ENCODE measurements around the gene NBPF11.
"Not testable (repeated sequence)": the region's sequence is repeated elsewhere in the genome, so short reads cannot be mapped to it uniquely, and the experiment has no call there.

The NBPF11 gene

GRCh38 chr1:148151911-148152656 is at the start of gene NBPF11:
Gene NBPF11, minus strand, starts transcription at chr1:148152281. Its CDS starts 25,278 bp downstream, at chr1:148127003.
- peak; percentile 74 for DNase-seq

- not testable (repeated sequence) for DNase-seq
Measured at GRCh38 chr1:148197396-148197795, 45.3 kb upstream of the NBPF11 start.

DNA sequence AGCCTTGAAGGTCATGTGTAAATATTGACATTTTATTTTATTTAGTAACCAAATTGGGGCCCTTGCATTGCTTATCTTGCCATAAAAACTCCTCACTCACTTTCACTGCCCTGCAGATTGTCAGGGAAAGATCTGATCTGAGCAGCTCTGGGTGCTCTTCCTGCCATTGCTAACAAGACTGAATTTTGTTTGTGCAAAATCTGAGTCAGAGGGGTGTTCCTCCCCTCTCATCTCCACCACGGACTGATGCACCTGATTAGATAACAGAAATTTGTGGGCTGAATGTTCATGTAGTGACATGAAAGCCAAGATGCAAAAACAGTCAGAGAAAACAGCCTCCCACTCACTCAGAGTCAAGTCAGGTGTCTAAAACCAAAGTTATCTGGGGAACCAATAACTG is 44.9 kb upstream of the NBPF11 start:
- not testable (repeated sequence) for DNase-seq

- DNase-seq = not testable (repeated sequence)
Measured at GRCh38 chr1:148195115-148195514, 43.0 kb upstream of the NBPF11 start.

DNA sequence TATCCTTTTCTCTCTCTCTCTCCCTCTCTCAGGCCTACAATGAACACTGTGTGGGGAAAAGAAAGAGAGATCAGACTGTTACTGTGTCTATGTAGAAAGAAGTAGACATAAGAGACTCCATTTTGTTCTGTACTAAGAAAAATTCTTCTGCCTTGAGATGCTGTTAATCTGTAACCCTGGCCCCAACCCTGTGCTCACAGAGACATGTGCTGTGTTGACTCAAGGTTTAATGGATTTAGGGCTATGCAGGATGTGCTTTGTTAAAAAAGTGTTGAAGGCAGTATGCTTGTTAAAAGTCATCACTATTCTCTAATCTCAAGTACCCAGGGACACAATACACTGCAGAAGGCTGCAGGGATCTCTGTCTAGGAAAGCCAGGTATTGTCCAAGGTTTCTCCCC is 36.7 kb upstream of the NBPF11 start:
- not testable (repeated sequence) for DNase-seq

GRCh38 chr1:148178682-148179081 is 26.6 kb upstream of the NBPF11 start:
- not testable (repeated sequence) for DNase-seq

- DNase-seq = not testable (repeated sequence)
Measured at GRCh38 chr1:148175414-148175813, 23.3 kb upstream of the NBPF11 start.

- not testable (repeated sequence) for DNase-seq
Measured at GRCh38 chr1:148171995-148172394, 19.9 kb upstream of the NBPF11 start.

- no peak for DNase-seq
Measured at GRCh38 chr1:148166558-148167492, 14.7 kb upstream of the NBPF11 start.

- no peak for DNase-seq
Measured at GRCh38 chr1:148162363-148162762, 10.3 kb upstream of the NBPF11 start.

GRCh38 chr1:148161053-148161901 is 9.2 kb upstream of the NBPF11 start:
- no peak for DNase-seq

DNA sequence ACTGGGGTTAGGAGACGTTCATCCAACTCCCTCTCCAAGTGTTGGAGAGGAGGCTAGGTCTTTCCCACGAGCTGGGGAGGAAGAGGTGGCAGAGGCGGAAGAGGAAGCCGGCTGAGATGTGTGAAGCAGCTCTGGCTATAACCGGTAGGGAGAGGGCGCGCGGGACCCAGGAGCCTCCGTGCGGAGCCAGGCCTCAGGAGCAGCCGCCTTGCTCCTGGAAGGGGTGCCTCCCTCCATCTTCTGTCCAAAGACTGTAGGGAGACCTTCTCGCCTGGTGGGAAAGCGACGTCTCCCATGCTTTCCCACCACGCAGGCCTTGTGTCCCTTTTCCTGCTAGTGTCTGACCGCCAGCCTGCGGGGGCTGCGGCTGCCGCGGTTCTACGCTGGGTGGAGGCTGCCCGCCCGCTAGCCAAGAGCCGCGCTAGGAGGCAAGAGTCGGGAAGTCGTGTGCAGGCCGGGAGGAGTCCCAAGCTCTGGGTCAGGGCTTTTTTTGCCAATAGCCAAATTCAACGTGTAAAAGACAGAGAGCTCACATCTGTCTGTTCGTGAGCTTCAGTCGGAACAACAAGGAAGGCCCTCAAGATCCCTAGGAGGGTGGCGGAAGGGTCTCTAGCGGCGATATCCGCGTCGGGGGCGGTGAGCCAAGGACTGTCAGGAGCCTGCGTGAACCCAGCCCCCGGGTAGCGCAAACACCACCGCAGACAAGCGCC is 8.4 kb upstream of the NBPF11 start:
- no peak for DNase-seq

- DNase-seq = no peak
Measured at GRCh38 chr1:148160048-148160342, 7.9 kb upstream of the NBPF11 start.

- no peak for DNase-seq
Measured at GRCh38 chr1:148158341-148159003, 6.4 kb upstream of the NBPF11 start.

GRCh38 chr1:148157803-148158202 is 5.7 kb upstream of the NBPF11 start:
- not testable (repeated sequence) for DNase-seq

DNA sequence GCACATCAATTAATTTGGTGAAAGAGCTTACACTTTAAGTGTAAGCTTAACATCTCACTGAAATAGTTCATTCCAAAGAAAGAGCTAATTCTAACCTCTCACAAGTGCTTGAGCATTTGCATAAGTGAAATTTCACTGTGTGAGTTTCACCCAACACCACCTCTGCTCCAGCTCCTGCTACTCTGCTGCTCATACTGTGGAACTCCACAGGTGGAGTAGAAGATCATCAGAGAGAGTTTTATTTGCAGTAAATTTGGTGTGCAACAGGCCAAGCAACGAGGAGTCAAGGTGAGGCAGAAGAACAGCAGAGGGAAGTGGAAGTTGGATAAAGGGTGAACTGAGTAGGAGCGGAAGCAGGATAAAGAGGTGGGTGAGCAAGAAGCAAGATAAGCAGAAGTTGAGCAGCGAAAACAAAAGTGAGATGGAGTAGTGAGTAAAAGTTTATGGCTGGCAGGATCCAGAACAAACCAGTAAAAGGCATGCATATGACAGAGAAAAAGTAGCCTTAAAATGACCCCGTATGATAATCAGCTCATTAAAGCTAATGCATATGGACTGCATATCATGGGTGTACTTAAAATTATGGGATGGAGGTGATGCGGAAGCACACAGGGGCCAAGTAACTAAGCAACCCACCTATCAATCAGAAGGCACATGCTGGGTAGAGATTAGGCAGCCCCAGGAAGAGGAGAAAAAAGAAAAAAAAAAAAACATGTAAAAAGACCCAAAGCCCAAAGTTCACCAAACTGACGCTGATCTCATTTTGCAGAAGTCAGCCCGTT is 3.6 kb upstream of the NBPF11 start:
- not testable (repeated sequence) for DNase-seq

DNA sequence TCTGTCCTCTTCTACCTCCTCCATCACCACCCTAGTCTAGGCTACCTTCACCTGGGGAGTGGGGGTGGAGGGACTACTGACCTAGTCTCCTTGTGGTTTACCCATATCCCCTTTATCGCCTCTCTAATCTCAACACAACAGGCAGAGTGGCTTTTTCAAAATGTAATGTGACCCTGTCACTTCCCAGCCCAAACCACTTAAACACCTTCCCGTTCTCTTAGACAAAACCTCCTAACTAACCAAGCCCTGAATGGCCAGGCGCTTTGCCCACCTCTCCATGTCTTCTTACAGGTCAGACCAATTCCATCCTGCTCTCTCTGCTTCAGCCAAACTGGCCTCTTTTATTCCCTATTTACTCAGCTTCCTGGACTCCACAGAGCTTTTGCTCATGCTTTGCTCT is 714 bp upstream of the NBPF11 start:
- DNase-seq = not testable (repeated sequence)

GRCh38 chr1:148151371-148151819 is 686 bp downstream of the NBPF11 start:
- not testable (repeated sequence) for DNase-seq

DNA sequence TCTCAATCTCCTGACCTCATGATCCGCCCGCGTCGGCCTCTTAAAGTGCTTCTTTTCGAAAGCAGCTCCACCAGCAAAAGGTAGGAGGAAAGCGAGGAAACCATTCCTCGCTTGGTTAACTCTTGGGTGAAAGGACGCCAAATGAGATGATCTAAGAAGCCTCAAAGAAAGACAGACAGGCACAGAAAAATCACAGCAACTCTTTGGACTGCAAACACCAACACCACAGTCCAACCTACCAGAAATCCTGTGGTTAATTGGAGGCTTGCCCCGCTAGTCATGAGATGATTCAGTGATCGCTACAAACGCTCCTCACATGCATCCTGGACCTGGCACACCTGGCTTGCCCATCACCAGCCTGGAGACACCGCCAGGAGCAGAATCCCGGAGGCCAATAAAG is 1.1 kb downstream of the NBPF11 start:
- not testable (repeated sequence) for DNase-seq

DNA sequence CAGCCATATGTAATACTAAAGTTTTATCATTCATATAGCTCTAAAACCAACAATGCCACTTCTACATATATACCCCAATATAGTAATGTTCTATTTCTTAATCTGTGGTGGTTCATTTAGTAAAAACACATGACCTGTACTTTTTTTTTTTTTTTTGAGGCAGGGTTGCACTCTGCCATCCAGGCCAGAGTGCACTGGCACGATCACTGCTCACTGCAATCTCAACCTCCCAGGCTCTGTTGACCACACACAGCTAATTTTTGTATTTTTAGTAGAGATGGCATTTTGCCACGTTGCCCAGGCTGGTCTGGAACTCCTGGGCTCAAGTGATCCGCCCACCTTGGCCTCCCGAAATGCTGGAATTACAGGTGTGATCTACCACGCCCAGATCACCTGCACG is 2.1 kb downstream of the NBPF11 start:
- not testable (repeated sequence) for DNase-seq

Data from activated CD4-positive, alpha-beta T cell treated with anti-CD3 and anti-CD28 coated beads for 1 hour (primary cell).